AG04449 (cell line): Measurements from ENCODE around the gene FURIN.

Experiments
- CTCF ChIA-PET: fragments of 350-600 bp; formaldehyde crosslinking; extraction: SDS; loops from one replicate; lab custom pipeline; 2021; ENCODE audit warnings: antibody characterized with exemption; lab: Yijun Ruan, JAX
- POLR2A ChIA-PET: fragments of 400-600, 350-600 bp; formaldehyde crosslinking; extraction: SDS; loops from one replicate; lab custom pipeline; 2020; ENCODE audit warnings: antibody characterized with exemption, inconsistent platforms; lab: Yijun Ruan, JAX
- DNase-seq: peaks from one replicate; pipeline ENCODE4 v3.0.0-alpha.2; 2010; ENCODE audit warnings: low read depth, low spot score
- H3K4me3 ChIP-seq: 2 replicates; pipeline ENCODE4 v1.5.1; 2011; ENCODE audit warnings: low read depth, mild to moderate bottlenecking, control low read depth, low read length
- TF ChIP-seq, protein P1 (sequence below): IDR thresholded peaks from one replicate; pipeline ENCODE4 v1.5.1; 2011; ENCODE audit warnings: mild to moderate bottlenecking, moderate library complexity, low read length, control low read depth, inconsistent platforms; ENCODE audit not compliant: insufficient read depth; ENCODE audit errors: missing control alignments

Gene FURIN

DNA sequence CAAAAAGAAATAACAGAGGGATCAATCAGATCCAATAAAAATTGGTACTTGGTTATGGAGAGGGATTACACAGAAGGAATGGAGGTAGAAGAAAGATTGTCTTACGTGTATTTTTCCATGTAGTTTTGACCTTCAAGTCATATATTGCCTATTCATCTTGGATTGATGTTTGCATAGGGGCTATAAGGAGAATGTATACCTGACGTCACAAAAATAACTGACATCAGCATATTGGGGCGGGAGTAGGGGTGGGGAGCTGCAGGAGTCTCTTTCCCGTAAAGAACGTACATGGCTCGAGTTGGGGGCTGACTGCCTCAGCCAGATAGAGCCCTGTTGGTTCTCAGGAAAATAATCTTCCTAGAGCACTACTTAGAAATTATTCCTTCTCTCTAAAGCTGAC, 5.9 kb upstream of the FURIN start:
- ChIA-PET POLR2A (no interaction called here), CTCF (no interaction called here)
- H3K4me3 ChIP-seq, result no peak overlapping the region
- TF ChIP-seq, protein P1, sequence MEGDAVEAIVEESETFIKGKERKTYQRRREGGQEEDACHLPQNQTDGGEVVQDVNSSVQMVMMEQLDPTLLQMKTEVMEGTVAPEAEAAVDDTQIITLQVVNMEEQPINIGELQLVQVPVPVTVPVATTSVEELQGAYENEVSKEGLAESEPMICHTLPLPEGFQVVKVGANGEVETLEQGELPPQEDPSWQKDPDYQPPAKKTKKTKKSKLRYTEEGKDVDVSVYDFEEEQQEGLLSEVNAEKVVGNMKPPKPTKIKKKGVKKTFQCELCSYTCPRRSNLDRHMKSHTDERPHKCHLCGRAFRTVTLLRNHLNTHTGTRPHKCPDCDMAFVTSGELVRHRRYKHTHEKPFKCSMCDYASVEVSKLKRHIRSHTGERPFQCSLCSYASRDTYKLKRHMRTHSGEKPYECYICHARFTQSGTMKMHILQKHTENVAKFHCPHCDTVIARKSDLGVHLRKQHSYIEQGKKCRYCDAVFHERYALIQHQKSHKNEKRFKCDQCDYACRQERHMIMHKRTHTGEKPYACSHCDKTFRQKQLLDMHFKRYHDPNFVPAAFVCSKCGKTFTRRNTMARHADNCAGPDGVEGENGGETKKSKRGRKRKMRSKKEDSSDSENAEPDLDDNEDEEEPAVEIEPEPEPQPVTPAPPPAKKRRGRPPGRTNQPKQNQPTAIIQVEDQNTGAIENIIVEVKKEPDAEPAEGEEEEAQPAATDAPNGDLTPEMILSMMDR, result no peak
- DNase-seq, result no peak

- H3K4me3 ChIP-seq, result no peak overlapping the region
- no peak for DNase-seq
- ChIA-PET CTCF (interaction anchor here (0.6 to 1.4 kb wide), 2 partner anchors 23 to 215 kb away, joined by 3 to 6 read pairs; no protein-coding TSS in a partner anchor), POLR2A (no interaction called here)
- TF ChIP-seq, protein P1, result no peak
These were observed 5.2 kb upstream of the FURIN start for GRCh38 chr15:90862964-90863778.

DNA sequence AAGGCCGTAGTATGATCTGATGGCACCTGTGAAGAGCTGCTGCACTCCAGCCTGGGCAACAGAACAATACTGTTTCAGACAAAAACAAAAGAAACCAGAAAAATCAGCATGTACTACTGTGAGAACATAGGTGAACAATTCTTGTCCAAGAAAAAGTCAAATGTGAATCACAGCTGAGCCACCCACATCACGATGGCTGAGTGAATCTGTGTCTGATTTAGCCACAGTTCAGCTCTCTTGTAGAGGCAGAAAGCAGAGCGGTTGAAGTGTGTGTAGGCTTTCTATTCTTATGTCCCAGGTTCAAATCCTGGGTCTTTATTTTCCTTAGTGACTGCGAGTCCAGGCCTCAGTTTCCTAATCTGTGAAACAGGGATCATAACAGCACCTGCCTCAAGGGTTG, 4.4 kb upstream of the FURIN start:
- ChIA-PET POLR2A (no interaction called here), CTCF (interaction anchor here (0.6 to 1.4 kb wide), 2 partner anchors 22 to 216 kb away, joined by 3 to 6 read pairs; no protein-coding TSS in a partner anchor)
- H3K4me3 ChIP-seq, result no peak overlapping the region
- no peak for DNase-seq
- TF ChIP-seq, protein P1, result no peak

- H3K4me3 ChIP-seq, result no peak overlapping the region
- CTCF ChIA-PET, result interaction anchor here (0.9 to 1.4 kb wide), 2 partner anchors 21 to 69 kb away, joined by 3 to 6 read pairs; no protein-coding TSS in a partner anchor
- POLR2A ChIA-PET, result no interaction called here
- TF ChIP-seq, protein P1, result no peak
- no peak for DNase-seq
These were observed 3.9 kb upstream of the FURIN start for GRCh38 chr15:90864507-90864906.

- TF ChIP-seq, protein P1, result no peak
- DNase-seq, result no peak
- POLR2A ChIA-PET, result no interaction called here
- no peak overlapping the region for H3K4me3 ChIP-seq
- CTCF ChIA-PET, result interaction anchor here (0.9 kb wide), 2 partner anchors 20 to 68 kb away, joined by 3 to 6 read pairs; no protein-coding TSS in a partner anchor
These were observed 2.7 kb upstream of the FURIN start for GRCh38 chr15:90865702-90866101.

GRCh38 chr15:90866161-90866715, 2.1 kb upstream of the FURIN start:
- no peak overlapping the region for H3K4me3 ChIP-seq
- TF ChIP-seq, protein P1, result no peak
- CTCF ChIA-PET, result interaction anchor here (0.9 kb wide), 1 partner anchor 19 kb away, joined by 6 read pairs; no protein-coding TSS in a partner anchor
- DNase-seq, result no peak
- POLR2A ChIA-PET, result no interaction called here
